ENCODE measurements around the gene JMJD4. TPM values are rescaled to one million over a fixed set of nuclear protein-coding genes. Genes with fewer than 3 reads are reported as not detected.

JMJD4 gene
- total and polyA plus RNA-seq, 9 of the 15 experiments (the other 6 are each of a cell fraction or from before 2014, with no cell fraction given), result 1.4 to 42.6 (median 29.2) TPM

DNA sequence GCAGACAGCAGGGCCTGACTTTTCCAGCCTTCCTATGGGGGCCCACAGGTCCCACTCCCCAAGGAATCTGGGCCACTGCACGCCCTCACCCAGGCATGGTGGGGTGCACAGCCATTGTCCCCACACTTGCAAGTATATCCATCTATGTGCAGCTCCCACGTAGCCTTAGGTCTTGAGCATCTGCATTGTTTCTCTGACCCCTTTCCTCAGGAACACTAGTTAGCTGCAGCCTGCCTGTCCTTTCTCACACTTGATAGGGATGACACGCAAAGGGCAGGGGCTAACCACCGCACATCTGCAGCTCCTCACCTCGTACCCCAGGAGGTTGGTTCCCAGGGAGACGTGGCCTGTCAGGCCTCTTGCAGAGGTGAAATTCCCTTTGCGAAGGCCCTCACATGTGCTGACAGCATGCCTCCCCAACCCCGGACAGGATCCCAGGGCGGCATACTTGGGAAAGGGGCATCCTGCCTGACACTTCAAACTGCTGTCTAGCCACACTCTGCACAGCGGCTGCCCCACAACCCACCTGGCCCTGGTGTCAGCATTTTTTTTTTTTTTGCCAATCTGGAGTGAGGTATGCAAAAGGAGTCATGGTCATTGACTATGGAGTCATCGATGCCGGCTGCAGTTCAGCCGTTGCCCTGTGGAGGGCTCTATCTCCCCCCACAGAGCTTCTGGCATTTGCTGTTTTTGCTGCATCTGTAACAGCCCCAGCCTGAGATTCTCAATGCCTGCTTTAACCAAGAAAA is 5.0 kb downstream of the JMJD4 start (continued):
- TF ChIP-seq ZNF316 (IDR thresholded peaks at IDR 0.05) (peak; percentile 55; the same call in 1 of the 2 replicates), XRCC5 (IDR thresholded peaks at IDR 0.05; ENCODE audit: low read depth, low read length) (peak; percentile 36; the same call in 1 of the 2 replicates), SREBF2 (CRISPR knock-in tag; IDR thresholded peaks at IDR 0.05) (no peak), RBBP5 (IDR thresholded peaks at IDR 0.05; ENCODE audit: borderline replicate concordance, insufficient read depth, low read length, poor library complexity, severe bottlenecking) (no peak), ATF7 (IDR thresholded peaks at IDR 0.05) (0 out of 2 replicates have a peak, but pooled peaks have one; percentile 20), CBFB (CRISPR knock-in tag; IDR thresholded peaks at IDR 0.05) (0 out of 2 replicates have a peak, but pooled peaks have one; percentile 11), POLR2AphosphoS2 (IDR thresholded peaks at IDR 0.05; ENCODE audit: low read length) (peak; percentile 48)
- TF ChIP-seq, protein P1, sequence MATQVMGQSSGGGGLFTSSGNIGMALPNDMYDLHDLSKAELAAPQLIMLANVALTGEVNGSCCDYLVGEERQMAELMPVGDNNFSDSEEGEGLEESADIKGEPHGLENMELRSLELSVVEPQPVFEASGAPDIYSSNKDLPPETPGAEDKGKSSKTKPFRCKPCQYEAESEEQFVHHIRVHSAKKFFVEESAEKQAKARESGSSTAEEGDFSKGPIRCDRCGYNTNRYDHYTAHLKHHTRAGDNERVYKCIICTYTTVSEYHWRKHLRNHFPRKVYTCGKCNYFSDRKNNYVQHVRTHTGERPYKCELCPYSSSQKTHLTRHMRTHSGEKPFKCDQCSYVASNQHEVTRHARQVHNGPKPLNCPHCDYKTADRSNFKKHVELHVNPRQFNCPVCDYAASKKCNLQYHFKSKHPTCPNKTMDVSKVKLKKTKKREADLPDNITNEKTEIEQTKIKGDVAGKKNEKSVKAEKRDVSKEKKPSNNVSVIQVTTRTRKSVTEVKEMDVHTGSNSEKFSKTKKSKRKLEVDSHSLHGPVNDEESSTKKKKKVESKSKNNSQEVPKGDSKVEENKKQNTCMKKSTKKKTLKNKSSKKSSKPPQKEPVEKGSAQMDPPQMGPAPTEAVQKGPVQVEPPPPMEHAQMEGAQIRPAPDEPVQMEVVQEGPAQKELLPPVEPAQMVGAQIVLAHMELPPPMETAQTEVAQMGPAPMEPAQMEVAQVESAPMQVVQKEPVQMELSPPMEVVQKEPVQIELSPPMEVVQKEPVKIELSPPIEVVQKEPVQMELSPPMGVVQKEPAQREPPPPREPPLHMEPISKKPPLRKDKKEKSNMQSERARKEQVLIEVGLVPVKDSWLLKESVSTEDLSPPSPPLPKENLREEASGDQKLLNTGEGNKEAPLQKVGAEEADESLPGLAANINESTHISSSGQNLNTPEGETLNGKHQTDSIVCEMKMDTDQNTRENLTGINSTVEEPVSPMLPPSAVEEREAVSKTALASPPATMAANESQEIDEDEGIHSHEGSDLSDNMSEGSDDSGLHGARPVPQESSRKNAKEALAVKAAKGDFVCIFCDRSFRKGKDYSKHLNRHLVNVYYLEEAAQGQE (IDR thresholded peaks at IDR 0.05; ENCODE audit: borderline replicate concordance), result 0 out of 2 replicates have a peak, but pooled peaks have one; percentile 35
- TF ChIP-seq, protein P1 (CRISPR knock-in tag; IDR thresholded peaks at IDR 0.05; ENCODE audit: low read depth), result no peak
- TF ChIP-seq, protein P2, sequence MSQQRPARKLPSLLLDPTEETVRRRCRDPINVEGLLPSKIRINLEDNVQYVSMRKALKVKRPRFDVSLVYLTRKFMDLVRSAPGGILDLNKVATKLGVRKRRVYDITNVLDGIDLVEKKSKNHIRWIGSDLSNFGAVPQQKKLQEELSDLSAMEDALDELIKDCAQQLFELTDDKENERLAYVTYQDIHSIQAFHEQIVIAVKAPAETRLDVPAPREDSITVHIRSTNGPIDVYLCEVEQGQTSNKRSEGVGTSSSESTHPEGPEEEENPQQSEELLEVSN (IDR thresholded peaks at IDR 0.05; ENCODE audit: borderline replicate concordance in 1 of 2, extremely low read depth in 1 of 2, insufficient read depth in 1 of 2, insufficient read length in 1 of 2, low read depth in 1 of 2, low read length in 1 of 2, poor library complexity in 1 of 2, severe bottlenecking in 1 of 2), result peak in 1 of 2 experiments; percentile 24
- TF ChIP-seq, protein P3, sequence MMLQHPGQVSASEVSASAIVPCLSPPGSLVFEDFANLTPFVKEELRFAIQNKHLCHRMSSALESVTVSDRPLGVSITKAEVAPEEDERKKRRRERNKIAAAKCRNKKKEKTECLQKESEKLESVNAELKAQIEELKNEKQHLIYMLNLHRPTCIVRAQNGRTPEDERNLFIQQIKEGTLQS (IDR thresholded peaks at IDR 0.05), result 0 out of 2 replicates have a peak, but pooled peaks have one; percentile 25
- TF ChIP-seq, protein P3 (CRISPR knock-in tag; conservative IDR thresholded peaks at IDR 0.05), result no peak
- TF ChIP-seq, protein P4, sequence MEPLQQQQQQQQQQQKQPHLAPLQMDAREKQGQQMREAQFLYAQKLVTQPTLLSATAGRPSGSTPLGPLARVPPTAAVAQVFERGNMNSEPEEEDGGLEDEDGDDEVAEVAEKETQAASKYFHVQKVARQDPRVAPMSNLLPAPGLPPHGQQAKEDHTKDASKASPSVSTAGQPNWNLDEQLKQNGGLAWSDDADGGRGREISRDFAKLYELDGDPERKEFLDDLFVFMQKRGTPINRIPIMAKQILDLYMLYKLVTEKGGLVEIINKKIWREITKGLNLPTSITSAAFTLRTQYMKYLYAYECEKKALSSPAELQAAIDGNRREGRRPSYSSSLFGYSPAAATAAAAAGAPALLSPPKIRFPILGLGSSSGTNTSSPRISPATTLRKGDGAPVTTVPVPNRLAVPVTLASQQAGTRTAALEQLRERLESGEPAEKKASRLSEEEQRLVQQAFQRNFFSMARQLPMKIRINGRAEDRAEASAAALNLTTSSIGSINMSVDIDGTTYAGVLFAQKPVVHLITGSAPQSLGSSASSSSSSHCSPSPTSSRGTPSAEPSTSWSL (CRISPR knock-in tag; IDR thresholded peaks at IDR 0.05; ENCODE audit: borderline replicate concordance), result no peak
